Neural cell (in vitro differentiated cells): ENCODE measurements around the gene PCDH17. TPM values are rescaled to one million over a fixed set of nuclear protein-coding genes. Genes with fewer than 3 reads are reported as not detected.
A peak's percentile ranks its signal among the peaks of the same experiment; 100 is the strongest.

Experiments
- H2AFZ ChIP-seq: fragments of 200-600, 300-800 bp; sonication (generic), shearing (Covaris generic); 2 replicates; pipeline ENCODE4 v1.6.0; 2014; ENCODE audit warnings: low read depth, mild to moderate bottlenecking, antibody characterized with exemption, low read length, moderate library complexity
- H3F3A ChIP-seq: fragments of 200-600 bp; shearing (Covaris generic); 2 replicates; pipeline ENCODE4 v1.6.1; 2016; ENCODE audit warnings: mild to moderate bottlenecking, moderate library complexity, mixed read lengths, antibody characterized with exemption, low read length; ENCODE audit not compliant: insufficient read depth, poor library complexity, severe bottlenecking
- H3K27ac ChIP-seq: fragments of 200-600, 300-800 bp; sonication (generic), shearing (Covaris generic); 2 replicates; pipeline ENCODE4 v1.5.1; 2014; ENCODE audit warnings: mild to moderate bottlenecking, low read length, moderate library complexity
- H3K27me3 ChIP-seq: fragments of 300-800, 200-600 bp; sonication (generic), shearing (Covaris generic); 2 replicates; pipeline ENCODE4 v1.6.0; 2014; ENCODE audit warnings: mild to moderate bottlenecking, low read depth, low read length, moderate library complexity; ENCODE audit not compliant: insufficient read depth
- H3K36me3 ChIP-seq: fragments of 300-800, 200-600 bp; sonication (generic), shearing (Covaris generic); 2 replicates; pipeline ENCODE4 v1.5.1; 2014; ENCODE audit warnings: mild to moderate bottlenecking, antibody characterized with exemption, low read length, moderate library complexity; ENCODE audit not compliant: insufficient read depth
- H3K4me2 ChIP-seq: fragments of 300-800, 200-600 bp; sonication (generic), shearing (Covaris generic); 2 replicates; pipeline ENCODE4 v1.6.0; 2014; ENCODE audit warnings: mild to moderate bottlenecking, low read length
- H3K4me3 ChIP-seq: fragments of 300-800, 200-600 bp; sonication (generic), shearing (Covaris generic); 2 replicates; pipeline ENCODE4 v1.5.1; 2014; ENCODE audit warnings: mild to moderate bottlenecking, low read length, moderate library complexity
- H3K79me2 ChIP-seq: fragments of 200-600 bp; shearing (Covaris generic); replicated peaks from 2 replicates; pipeline ENCODE4 v1.6.0; 2014; ENCODE audit warnings: mild to moderate bottlenecking, low read length, moderate library complexity; ENCODE audit not compliant: insufficient read depth
- H3K9ac ChIP-seq: fragments of 300-800, 200-600 bp; sonication (generic), shearing (Covaris generic); 2 replicates; pipeline ENCODE4 v1.6.1; 2016; ENCODE audit warnings: mild to moderate bottlenecking, low read length, mixed read lengths
- H3K9me2 ChIP-seq: fragments of 200-600 bp; shearing (Covaris generic); 2 replicates; pipeline ENCODE4 v1.6.1; 2016; ENCODE audit warnings: mild to moderate bottlenecking, low read length, mixed read lengths; ENCODE audit not compliant: insufficient read depth
- H3K9me3 ChIP-seq: fragments of 200-600, 300-800 bp; sonication (generic), shearing (Covaris generic); 2 replicates; pipeline ENCODE4 v1.6.1; 2016; ENCODE audit warnings: mild to moderate bottlenecking, mixed run types, low read length, moderate library complexity, mixed read lengths
- H4K20me1 ChIP-seq: fragments of 200-600 bp; shearing (Covaris generic); 2 replicates; pipeline ENCODE4 v1.6.1; 2016; ENCODE audit warnings: mild to moderate bottlenecking, mixed run types; ENCODE audit not compliant: insufficient read depth
- EP300 ChIP-seq: fragments of 450-650 bp; conservative IDR thresholded peaks from 2 replicates; pipeline ENCODE4 v1.6.1; 2014; ENCODE audit warnings: antibody characterized with exemption, mild to moderate bottlenecking, moderate library complexity; ENCODE audit not compliant: poor library complexity, severe bottlenecking
- EZH2 ChIP-seq: fragments of 200-600, 300-800 bp; shearing (Covaris generic), sonication (generic); IDR thresholded peaks from 2 replicates; pipeline ENCODE4 v1.6.1; 2014; ENCODE audit warnings: antibody characterized with exemption, low read length, borderline replicate concordance, mild to moderate bottlenecking; ENCODE audit not compliant: insufficient read depth, poor library complexity, severe bottlenecking
- MXI1 ChIP-seq: fragments of 450-650 bp; conservative IDR thresholded peaks from 2 replicates; pipeline ENCODE4 v1.6.1; 2014; ENCODE audit warnings: antibody characterized with exemption, mild to moderate bottlenecking; ENCODE audit not compliant: poor library complexity, severe bottlenecking
- POLR2AphosphoS5 ChIP-seq: IDR thresholded peaks from 2 replicates; pipeline ENCODE4 v1.6.1; 2012
- RAD21 ChIP-seq: fragments of 450-650 bp; conservative IDR thresholded peaks from 2 replicates; pipeline ENCODE4 v1.6.1; 2014; ENCODE audit warnings: antibody characterized with exemption, mild to moderate bottlenecking, moderate library complexity
- SMC3 ChIP-seq: fragments of 450-650 bp; conservative IDR thresholded peaks from 2 replicates; pipeline ENCODE4 v1.6.1; 2014; ENCODE audit warnings: antibody characterized with exemption, mild to moderate bottlenecking, moderate library complexity; ENCODE audit not compliant: poor library complexity
- TAF1 ChIP-seq: IDR thresholded peaks from 2 replicates; pipeline ENCODE4 v1.6.1; 2012; ENCODE audit warnings: low read depth
- polyA plus RNA-seq: library from polyadenylated mRNA; depleted of rRNA; stranded (reverse); fragments of >200 nt; gene quantifications from 2 replicates; pipeline ENCODE4 v1.2.3, GENCODE V29; 2014
- TF ChIP-seq, protein P1 (sequence below): fragments of 450-650 bp; IDR thresholded peaks from 2 replicates; pipeline ENCODE4 v1.5.1; 2014; ENCODE audit warnings: antibody characterized with exemption, mild to moderate bottlenecking, moderate library complexity; ENCODE audit not compliant: poor library complexity, severe bottlenecking
- TF ChIP-seq, protein P2 (sequence below): IDR thresholded peaks from 2 replicates; pipeline ENCODE4 v1.6.1; 2012; ENCODE audit warnings: borderline replicate concordance

Gene PCDH17
- polyA plus RNA-seq, 1 donor from 2014 or later, result 6.5 TPM

DNA sequence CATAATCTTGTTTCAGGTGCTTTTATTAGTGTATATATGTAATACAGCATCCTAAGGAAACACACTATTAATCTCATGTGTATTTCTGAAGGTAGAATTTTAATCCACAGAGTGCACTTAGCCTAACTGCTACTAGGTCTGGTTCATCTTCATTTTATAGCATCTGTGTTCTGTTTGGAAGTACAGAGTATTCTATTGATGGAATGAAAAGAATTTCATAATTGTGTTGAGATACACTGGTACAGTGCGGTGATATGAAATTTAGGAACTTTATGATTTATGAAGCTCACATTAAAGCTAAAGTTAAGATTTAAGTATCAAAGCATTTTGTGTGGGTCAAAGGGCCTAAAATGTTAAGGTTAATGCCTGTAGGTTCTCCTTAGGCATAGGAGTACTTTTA lies 6.0 kb downstream of the PCDH17 start:
- H4K20me1 ChIP-seq, result no peaks in the 10 kb centered on the region
- no peak overlapping the region for H2AFZ ChIP-seq
- H3K27me3 ChIP-seq, result peaks cover 2% of the 10 kb centered on the region
- TF ChIP-seq RAD21 (no peak), EZH2 (no peak), EP300 (no peak), TAF1 (no peak), POLR2AphosphoS5 (no peak), MXI1 (no peak), SMC3 (no peak)
- TF ChIP-seq, protein P1, sequence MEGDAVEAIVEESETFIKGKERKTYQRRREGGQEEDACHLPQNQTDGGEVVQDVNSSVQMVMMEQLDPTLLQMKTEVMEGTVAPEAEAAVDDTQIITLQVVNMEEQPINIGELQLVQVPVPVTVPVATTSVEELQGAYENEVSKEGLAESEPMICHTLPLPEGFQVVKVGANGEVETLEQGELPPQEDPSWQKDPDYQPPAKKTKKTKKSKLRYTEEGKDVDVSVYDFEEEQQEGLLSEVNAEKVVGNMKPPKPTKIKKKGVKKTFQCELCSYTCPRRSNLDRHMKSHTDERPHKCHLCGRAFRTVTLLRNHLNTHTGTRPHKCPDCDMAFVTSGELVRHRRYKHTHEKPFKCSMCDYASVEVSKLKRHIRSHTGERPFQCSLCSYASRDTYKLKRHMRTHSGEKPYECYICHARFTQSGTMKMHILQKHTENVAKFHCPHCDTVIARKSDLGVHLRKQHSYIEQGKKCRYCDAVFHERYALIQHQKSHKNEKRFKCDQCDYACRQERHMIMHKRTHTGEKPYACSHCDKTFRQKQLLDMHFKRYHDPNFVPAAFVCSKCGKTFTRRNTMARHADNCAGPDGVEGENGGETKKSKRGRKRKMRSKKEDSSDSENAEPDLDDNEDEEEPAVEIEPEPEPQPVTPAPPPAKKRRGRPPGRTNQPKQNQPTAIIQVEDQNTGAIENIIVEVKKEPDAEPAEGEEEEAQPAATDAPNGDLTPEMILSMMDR, result no peak
- TF ChIP-seq, protein P2, sequence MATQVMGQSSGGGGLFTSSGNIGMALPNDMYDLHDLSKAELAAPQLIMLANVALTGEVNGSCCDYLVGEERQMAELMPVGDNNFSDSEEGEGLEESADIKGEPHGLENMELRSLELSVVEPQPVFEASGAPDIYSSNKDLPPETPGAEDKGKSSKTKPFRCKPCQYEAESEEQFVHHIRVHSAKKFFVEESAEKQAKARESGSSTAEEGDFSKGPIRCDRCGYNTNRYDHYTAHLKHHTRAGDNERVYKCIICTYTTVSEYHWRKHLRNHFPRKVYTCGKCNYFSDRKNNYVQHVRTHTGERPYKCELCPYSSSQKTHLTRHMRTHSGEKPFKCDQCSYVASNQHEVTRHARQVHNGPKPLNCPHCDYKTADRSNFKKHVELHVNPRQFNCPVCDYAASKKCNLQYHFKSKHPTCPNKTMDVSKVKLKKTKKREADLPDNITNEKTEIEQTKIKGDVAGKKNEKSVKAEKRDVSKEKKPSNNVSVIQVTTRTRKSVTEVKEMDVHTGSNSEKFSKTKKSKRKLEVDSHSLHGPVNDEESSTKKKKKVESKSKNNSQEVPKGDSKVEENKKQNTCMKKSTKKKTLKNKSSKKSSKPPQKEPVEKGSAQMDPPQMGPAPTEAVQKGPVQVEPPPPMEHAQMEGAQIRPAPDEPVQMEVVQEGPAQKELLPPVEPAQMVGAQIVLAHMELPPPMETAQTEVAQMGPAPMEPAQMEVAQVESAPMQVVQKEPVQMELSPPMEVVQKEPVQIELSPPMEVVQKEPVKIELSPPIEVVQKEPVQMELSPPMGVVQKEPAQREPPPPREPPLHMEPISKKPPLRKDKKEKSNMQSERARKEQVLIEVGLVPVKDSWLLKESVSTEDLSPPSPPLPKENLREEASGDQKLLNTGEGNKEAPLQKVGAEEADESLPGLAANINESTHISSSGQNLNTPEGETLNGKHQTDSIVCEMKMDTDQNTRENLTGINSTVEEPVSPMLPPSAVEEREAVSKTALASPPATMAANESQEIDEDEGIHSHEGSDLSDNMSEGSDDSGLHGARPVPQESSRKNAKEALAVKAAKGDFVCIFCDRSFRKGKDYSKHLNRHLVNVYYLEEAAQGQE, result no peak
- peaks cover 19% of the 10 kb centered on the region for H3K79me2 ChIP-seq
- peaks cover 12% of the 10 kb centered on the region for H3K9me3 ChIP-seq
- no peak overlapping the region for H3K9ac ChIP-seq
- H3K36me3 ChIP-seq, result no peaks in the 10 kb centered on the region
- H3K27ac ChIP-seq, result no peak overlapping the region
- no peaks in the 10 kb centered on the region for H3K9me2 ChIP-seq
- no peaks in the 10 kb centered on the region for H3F3A ChIP-seq
- no peak overlapping the region for H3K4me2 ChIP-seq
- H3K4me3 ChIP-seq, result peak overlapping the region; percentile 55

DNA sequence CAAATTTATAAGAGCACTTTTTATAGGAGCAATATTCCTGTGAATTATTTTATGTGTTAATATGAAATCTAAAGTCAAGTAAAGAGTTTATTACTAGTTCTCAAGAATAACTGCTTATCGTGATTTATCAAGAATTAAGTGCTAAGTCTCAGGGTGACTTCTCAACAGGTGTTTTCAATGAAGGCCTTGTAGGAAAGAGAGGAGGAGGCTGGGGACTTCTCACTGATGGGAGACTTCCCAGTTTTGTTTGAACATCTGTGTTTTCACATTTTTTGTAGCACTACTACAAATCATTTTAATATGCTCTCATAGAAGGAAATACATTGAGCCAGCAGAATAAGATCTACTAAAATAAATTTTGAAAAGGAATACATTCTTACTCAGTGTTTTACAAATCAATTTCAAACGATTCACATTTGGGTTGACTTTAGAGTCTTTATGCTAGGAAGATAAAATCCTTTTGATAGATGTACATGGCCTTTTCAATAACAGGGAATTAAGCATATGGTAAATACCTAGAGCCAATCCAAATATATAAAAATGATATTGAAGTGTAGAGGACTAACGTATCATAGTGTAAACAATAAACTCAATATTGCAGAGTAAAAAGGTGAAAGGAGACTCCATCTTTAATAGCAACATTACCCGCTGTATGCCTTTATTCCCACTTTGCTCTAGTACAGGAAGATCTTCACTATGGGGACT lies 6.8 kb downstream of the PCDH17 start:
- Histone ChIP-seq H3K27ac (no peak overlapping the region), H2AFZ (no peak overlapping the region)

More for the DNA sequence above, 6.8 kb downstream of the PCDH17 start:
- TF ChIP-seq EZH2 (no peak), POLR2AphosphoS5 (no peak), EP300 (no peak), TAF1 (no peak), RAD21 (no peak), MXI1 (no peak), SMC3 (no peak)
- TF ChIP-seq, protein P1, result no peak
- TF ChIP-seq, protein P2, result no peak
- no peak overlapping the region for H3K4me2 ChIP-seq
- H3K79me2 ChIP-seq, result peaks cover 19% of the 10 kb centered on the region
- H3K9ac ChIP-seq, result no peak overlapping the region
- no peaks in the 10 kb centered on the region for H3K27me3 ChIP-seq
- H3K9me2 ChIP-seq, result no peaks in the 10 kb centered on the region
- no peaks in the 10 kb centered on the region for H3K36me3 ChIP-seq
- H3K4me3 ChIP-seq, result peak overlapping the region; percentile 12
- no peaks in the 10 kb centered on the region for H4K20me1 ChIP-seq
- H3F3A ChIP-seq, result no peaks in the 10 kb centered on the region
- peaks cover 12% of the 10 kb centered on the region for H3K9me3 ChIP-seq
